ENCODE measurements around the gene HGF.

The HGF gene

DNA sequence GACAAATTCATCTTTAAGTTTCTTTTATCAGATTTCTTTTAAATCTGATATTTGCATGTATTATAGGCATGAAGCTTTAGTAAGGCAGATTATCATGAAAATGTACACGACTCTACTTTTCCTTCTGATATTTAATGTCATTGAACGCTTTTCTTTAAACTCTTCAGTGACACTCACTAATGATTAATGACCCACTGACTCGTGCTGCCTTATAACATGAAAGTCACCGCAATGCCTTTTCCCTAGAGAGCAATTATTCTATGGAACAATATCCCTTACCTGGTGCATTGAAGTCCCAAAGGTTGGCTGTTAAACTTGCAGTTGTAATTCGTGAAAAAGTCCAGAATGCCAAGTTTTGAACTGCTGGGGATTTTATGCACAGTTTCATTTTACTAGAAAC, 33.4 kb upstream of the HGF start:
- DNase-seq (ENCODE audit: extremely low read depth, insufficient read length), result no peak
- TF ChIP-seq, protein P1, sequence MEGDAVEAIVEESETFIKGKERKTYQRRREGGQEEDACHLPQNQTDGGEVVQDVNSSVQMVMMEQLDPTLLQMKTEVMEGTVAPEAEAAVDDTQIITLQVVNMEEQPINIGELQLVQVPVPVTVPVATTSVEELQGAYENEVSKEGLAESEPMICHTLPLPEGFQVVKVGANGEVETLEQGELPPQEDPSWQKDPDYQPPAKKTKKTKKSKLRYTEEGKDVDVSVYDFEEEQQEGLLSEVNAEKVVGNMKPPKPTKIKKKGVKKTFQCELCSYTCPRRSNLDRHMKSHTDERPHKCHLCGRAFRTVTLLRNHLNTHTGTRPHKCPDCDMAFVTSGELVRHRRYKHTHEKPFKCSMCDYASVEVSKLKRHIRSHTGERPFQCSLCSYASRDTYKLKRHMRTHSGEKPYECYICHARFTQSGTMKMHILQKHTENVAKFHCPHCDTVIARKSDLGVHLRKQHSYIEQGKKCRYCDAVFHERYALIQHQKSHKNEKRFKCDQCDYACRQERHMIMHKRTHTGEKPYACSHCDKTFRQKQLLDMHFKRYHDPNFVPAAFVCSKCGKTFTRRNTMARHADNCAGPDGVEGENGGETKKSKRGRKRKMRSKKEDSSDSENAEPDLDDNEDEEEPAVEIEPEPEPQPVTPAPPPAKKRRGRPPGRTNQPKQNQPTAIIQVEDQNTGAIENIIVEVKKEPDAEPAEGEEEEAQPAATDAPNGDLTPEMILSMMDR (IDR thresholded peaks at IDR 0.05; ENCODE audit: insufficient read depth, low read length, poor library complexity, severe bottlenecking), result no peak

DNA sequence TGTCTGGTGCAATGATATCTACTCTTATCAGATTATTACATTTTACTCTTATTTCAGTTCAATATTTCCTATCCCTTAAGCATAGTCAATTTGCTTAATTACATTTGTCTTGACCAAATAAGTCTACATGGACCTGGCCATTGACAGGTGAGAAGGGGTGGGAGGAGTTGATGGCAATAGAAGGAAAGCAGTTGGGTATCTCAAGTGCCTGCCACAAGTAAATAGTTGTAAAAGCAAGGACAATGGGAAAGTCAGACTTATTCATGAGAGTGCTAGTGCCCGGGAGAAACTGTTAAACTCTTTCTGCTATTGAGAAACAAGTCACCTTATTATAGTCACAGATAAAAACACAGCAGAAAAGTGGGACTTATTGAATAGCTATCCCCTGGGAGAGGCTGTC, 32.4 kb upstream of the HGF start:
- Histone ChIP-seq H3K4me3 (replicated peaks; ENCODE audit: low read depth, low read length) (no peak overlapping the region), H3K27me3 (replicated peaks; ENCODE audit: control insufficient read depth, insufficient read depth, low read length) (no peaks in the 10 kb centered on the region), H3K36me3 (ENCODE audit: control insufficient read depth, insufficient read depth, low read length) (no peaks in the 10 kb centered on the region)
- TF ChIP-seq, protein P1 (IDR thresholded peaks at IDR 0.05; ENCODE audit: insufficient read depth, low read length, poor library complexity, severe bottlenecking), result no peak
- no peak for DNase-seq (ENCODE audit: extremely low read depth, insufficient read length)

More for the DNA sequence above, 33.4 kb upstream of the HGF start:
- Histone ChIP-seq H3K4me3 (replicated peaks; ENCODE audit: low read depth, low read length) (0 out of 2 replicates have a peak overlapping the region, but pooled peaks have one; percentile 10), H3K36me3 (ENCODE audit: control insufficient read depth, insufficient read depth, low read length) (no peaks in the 10 kb centered on the region), H3K27me3 (replicated peaks; ENCODE audit: control insufficient read depth, insufficient read depth, low read length) (no peaks in the 10 kb centered on the region)

DNA sequence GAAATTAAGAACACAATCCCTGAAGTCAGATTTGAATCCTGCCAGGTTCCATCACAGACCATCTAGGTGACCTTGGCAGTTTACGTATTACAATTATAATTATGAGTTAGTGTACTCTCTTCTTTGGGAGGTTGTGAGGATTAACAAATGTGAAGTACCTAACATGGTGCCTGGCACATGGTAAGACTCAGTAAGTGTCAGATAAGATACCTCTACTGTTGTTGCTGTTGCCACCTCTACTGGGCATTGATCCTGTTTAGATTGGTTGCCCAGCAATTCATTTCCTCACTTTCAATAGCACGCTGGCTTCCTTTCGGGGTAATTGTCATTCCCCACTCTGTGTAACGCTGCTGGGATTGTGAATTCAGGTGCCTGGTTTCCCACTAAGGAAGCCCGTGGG, 31.7 kb upstream of the HGF start:
- H3K27me3 ChIP-seq (replicated peaks; ENCODE audit: control insufficient read depth, insufficient read depth, low read length), result no peaks in the 10 kb centered on the region
- no peak for DNase-seq (ENCODE audit: extremely low read depth, insufficient read length)
- H3K36me3 ChIP-seq (ENCODE audit: control insufficient read depth, insufficient read depth, low read length), result no peaks in the 10 kb centered on the region
- H3K4me3 ChIP-seq (replicated peaks; ENCODE audit: low read depth, low read length), result no peak overlapping the region
- TF ChIP-seq, protein P1 (IDR thresholded peaks at IDR 0.05; ENCODE audit: insufficient read depth, low read length, poor library complexity, severe bottlenecking), result no peak

DNA sequence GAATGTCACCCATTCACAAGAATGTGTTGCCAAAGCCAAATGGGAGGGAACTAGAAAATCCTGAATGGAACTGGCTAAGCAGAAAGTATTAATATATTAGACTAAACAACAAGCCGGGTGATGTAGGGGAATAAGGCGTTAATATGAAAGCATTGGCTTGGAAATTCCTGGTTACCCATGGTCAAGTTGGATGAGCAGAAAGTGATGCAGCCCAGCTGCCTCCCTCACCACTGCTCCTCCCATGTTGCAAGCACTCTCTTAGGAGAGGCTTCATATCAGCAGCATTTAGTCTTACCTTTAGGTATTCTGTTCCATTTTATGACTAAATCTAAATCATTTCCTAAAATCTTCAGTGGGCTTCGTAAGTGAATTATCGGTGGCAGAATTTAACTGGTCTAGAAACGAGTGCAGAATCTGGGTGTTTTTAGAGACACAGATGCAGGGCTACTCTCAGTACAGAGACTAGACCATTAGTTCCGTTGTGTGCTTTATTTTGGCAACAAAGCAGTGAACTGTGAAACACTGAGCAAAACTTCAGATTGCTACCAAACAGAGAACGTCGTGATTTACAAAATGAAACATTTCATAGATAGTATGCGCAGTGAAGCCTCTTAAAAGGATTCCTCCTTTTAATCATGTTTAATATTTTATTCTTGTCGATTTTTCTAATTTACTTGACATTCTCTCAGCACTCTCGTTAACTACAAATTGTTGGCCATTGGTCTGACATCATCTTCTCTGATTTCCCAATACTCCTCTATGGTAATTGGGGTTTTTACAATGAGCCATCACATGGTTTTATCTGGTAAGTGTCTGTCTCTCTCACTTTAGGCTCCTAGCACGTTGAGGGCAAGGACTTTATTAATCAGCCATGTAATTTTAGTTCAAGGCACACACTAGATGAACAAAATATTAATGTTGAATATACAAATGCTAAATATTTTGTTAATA, 22.0 kb upstream of the HGF start:
- Histone ChIP-seq H3K4me3 (replicated peaks; ENCODE audit: low read depth, low read length) (no peak overlapping the region), H3K36me3 (ENCODE audit: control insufficient read depth, insufficient read depth, low read length) (no peaks in the 10 kb centered on the region), H3K27me3 (replicated peaks; ENCODE audit: control insufficient read depth, insufficient read depth, low read length) (no peaks in the 10 kb centered on the region)
- TF ChIP-seq, protein P1 (IDR thresholded peaks at IDR 0.05; ENCODE audit: insufficient read depth, low read length, poor library complexity, severe bottlenecking), result no peak
- no peak for DNase-seq (ENCODE audit: extremely low read depth, insufficient read length)

DNA sequence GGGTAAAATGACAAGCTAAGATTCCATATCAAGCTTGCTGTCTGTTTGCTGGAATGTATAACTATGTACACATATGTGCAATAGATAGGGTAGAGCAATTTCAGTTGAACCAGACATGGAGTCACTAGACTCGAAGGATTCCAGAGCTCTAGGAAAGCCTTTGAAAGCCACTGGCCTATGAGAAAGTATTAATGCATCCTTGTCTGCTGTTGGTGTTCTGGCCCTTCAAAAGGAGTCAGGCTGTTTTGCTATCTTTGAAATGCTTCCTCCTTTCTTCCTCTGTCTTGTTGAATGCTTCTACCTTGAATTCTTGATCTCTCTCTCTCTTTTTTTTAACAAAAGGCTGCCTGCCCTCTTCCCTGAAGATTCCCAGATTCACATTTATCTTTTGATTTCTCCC, 20.8 kb upstream of the HGF start:
- no peak overlapping the region for H3K4me3 ChIP-seq (replicated peaks; ENCODE audit: low read depth, low read length)
- no peak for DNase-seq (ENCODE audit: extremely low read depth, insufficient read length)
- H3K36me3 ChIP-seq (ENCODE audit: control insufficient read depth, insufficient read depth, low read length), result no peaks in the 10 kb centered on the region
- TF ChIP-seq, protein P1 (IDR thresholded peaks at IDR 0.05; ENCODE audit: insufficient read depth, low read length, poor library complexity, severe bottlenecking), result no peak
- no peaks in the 10 kb centered on the region for H3K27me3 ChIP-seq (replicated peaks; ENCODE audit: control insufficient read depth, insufficient read depth, low read length)

Measured in GM06990 (cell line).